ENCODE results near the gene DEPDC1. TPM values are rescaled to one million over a fixed set of nuclear protein-coding genes. Genes with fewer than 3 reads are reported as not detected.

Gene DEPDC1
- total RNA-seq, 1 donor from 2014 or later = 0.17 TPM

GRCh38 chr1:68429233-68429808, 67.6 kb downstream of the DEPDC1 start:
- H3K36me3 ChIP-seq = no peaks in the 10 kb centered on the region
- ATAC-seq = no peak
- no peaks in the 10 kb centered on the region for H3K9me3 ChIP-seq
- H3K27me3 ChIP-seq = no peaks in the 10 kb centered on the region
- H3K4me3 ChIP-seq = no peak overlapping the region
- H3K27ac ChIP-seq = no peak overlapping the region
- DNase-seq = no peak
- TF ChIP-seq CTCF (IDR thresholded peaks at IDR 0.05) = no peak
- H3K4me1 ChIP-seq = no peaks in the 10 kb centered on the region
- intact Hi-C loops (cut with DNase I) = no loop called here

GRCh38 chr1:68426594-68426993, 70.3 kb downstream of the DEPDC1 start:
- Histone ChIP-seq H3K9me3 (no peaks in the 10 kb centered on the region), H3K4me1 (no peaks in the 10 kb centered on the region), H3K27ac (no peak overlapping the region), H3K27me3 (no peaks in the 10 kb centered on the region), H3K4me3 (no peak overlapping the region), H3K36me3 (no peaks in the 10 kb centered on the region)
- TF ChIP-seq CTCF (IDR thresholded peaks at IDR 0.05) = no peak
- no peak for ATAC-seq
- intact Hi-C loops (cut with DNase I) = no loop called here
- DNase-seq = no peak

Other genes starting within 250 kb of the DEPDC1 start
- not detected for gene RPE65, start 47.1 kb downstream of the DEPDC1 start, total RNA-seq